ENCODE results near the gene UTP4.
"Not testable (repeated sequence)": the region's sequence is repeated elsewhere in the genome, so short reads cannot be mapped to it uniquely, and the experiment has no call there.

The UTP4 gene

DNA sequence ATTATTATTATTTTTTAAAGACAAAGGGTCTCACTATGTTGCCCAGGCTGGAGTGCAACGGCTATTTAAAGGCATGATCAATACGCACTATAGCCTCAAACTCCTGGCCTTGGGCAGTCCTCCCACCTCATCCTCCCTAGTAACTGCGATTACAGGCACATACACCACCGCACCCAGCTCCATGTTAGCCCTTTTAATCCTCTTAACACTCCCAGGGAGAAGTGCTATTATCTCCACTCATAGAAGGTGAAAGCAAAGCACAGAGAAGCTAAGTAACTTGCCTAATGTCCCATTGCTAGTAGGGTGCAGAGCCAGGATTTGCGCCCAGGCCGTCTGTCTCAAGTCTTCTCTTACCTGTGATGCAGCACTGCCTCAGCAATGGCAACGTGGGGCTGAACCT lies 22.0 kb upstream of the UTP4 start:
- DNase-seq (ENCODE audit: low spot score), result no peak

DNA sequence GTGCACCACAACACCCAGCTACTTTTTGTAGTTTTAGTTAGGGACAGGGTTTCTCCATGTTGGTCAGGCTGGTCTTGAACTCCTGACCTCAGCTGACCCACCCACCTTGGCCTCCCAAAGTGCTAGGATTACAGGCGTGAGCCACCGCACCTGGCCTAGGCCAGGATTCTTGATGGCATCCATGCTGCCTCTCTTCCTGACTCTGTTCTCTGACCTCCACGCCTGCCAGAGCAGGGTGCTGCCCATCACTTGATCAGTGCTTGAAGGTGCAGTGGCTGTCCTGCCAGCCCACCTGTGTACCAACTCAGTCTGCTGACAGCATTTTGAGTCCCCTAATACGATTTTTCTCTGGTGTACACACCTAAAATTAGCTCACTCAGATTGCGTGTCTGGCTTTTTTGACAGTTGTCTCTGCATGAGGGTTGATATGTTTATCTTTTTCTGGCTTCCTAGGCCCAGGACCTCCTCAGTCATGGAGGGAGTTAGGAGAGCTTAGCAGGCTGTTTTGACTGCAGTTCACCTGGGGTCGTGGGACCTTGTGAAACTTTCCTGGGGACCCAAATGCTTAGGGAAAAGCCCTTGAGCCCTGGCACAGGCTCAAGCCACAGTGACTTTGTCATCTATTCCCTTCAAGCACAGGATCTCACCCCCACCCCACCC lies 21.1 kb upstream of the UTP4 start:
- DNase-seq (ENCODE audit: low spot score), result no peak

GRCh38 chr16:69111876-69112230 lies 20.6 kb upstream of the UTP4 start:
- DNase-seq (ENCODE audit: low spot score), result no peak

DNA sequence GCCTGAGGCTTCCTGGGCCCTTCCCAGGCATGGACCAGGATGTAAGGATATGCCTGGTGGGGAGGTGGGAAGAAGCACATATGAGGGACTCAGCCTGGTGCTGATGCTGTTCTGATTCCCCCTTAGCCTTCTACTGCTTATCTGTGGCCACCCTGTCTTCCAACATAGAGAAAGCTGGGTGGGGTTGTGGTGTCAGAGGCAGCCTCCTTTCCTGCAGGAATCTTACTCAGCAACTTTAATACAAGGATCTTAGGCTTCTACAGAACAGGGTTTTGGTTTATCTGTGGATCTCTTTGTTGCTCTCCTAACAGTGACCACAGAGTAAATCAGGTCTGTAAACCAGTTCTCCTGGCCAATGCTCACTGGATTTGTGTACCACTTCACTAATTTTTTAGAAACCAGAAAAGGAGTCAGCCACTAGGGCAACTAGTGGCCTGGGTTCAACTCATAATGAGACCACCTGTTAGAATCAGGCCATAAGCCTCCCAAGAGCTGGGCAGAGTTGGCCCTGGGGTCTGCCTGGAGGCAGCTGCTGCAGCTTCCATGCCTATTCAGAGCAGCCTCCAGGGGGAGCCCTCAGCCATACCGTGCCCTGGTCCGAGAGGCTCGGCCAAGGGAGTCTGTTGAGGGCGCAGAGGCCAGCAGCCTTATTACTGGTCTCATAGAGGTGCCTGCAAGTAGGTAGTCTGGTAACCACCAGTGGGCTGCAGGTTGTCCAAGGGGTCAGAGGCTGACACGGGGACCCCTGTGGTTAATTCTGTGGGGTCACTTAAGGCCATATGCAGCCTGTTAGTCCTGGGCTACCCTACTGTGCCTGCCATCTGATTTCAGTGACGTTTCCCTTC lies 19.9 kb upstream of the UTP4 start:
- DNase-seq (ENCODE audit: low spot score), result peak; percentile 75

DNA sequence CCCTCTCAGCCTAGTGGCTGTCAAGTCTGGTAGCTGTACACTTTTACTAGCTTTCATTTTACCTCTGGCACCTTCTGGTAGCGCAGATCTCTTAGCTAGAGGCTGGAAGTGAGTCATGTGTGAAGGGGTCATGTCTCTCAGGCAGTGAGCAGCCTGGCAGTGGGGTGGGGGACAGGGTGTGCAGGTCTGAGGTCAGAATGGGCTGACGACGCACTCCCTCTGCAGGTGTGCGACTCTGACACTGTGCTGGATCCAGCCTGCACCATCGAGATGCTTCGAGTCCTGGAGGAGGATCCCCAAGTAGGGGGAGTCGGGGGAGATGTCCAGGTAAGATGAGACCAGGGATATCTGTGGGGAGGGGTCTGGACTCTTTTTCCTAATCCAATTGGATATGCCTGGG lies 19.2 kb upstream of the UTP4 start:
- no peak for DNase-seq (ENCODE audit: low spot score)

DNA sequence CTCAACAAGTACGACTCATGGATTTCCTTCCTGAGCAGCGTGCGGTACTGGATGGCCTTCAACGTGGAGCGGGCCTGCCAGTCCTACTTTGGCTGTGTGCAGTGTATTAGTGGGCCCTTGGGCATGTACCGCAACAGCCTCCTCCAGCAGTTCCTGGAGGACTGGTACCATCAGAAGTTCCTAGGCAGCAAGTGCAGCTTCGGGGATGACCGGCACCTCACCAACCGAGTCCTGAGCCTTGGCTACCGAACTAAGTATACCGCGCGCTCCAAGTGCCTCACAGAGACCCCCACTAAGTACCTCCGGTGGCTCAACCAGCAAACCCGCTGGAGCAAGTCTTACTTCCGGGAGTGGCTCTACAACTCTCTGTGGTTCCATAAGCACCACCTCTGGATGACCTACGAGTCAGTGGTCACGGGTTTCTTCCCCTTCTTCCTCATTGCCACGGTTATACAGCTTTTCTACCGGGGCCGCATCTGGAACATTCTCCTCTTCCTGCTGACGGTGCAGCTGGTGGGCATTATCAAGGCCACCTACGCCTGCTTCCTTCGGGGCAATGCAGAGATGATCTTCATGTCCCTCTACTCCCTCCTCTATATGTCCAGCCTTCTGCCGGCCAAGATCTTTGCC lies 18.0 kb upstream of the UTP4 start:
- DNase-seq (ENCODE audit: low spot score), result no peak

DNA sequence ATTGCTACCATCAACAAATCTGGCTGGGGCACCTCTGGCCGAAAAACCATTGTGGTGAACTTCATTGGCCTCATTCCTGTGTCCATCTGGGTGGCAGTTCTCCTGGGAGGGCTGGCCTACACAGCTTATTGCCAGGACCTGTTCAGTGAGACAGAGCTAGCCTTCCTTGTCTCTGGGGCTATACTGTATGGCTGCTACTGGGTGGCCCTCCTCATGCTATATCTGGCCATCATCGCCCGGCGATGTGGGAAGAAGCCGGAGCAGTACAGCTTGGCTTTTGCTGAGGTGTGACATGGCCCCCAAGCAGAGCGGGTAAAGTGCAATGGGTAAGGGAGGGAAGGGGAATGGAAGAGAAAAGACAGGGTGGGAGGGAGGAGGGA lies 17.5 kb upstream of the UTP4 start:
- no peak for DNase-seq (ENCODE audit: low spot score)

DNA sequence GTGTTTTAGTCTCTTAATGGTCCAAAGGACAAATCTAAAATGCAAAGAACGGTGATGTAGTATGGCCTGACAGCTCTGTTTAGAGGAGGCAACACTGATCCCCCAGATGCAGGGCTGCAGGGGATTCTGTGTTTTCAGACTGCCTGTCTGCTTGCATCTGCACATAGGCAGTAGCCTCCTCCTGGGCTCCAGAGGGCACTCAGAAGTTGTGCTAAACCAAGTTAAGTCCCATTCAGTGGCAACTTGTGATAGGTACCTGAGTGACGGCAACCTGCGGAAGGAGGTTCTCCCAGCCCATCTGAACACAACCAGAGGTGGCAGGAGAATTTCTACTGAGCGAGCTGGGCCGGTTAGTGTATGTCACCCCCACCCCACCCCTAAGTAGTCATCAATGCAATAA lies 17.1 kb upstream of the UTP4 start:
- no peak for DNase-seq (ENCODE audit: low spot score)

DNA sequence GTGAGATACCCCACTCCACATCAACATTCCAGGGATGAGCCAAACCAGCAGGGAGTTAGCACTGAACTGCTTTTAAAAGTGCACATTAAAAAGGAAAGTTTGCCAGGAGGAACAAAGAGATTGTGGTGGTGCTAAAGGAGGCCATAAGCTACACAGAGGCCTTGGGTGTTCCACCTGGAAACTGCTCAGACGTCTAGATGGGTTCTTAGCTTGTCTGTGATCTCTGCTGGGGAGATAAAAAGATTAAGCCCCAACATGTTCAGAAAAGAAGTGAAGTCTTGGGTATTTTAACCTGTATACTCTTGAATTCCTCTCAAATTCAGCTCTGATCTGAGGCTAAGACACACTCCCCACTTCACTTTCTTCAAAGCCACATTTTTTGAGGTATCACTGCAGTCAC lies 16.6 kb upstream of the UTP4 start:
- no peak for DNase-seq (ENCODE audit: low spot score)

DNA sequence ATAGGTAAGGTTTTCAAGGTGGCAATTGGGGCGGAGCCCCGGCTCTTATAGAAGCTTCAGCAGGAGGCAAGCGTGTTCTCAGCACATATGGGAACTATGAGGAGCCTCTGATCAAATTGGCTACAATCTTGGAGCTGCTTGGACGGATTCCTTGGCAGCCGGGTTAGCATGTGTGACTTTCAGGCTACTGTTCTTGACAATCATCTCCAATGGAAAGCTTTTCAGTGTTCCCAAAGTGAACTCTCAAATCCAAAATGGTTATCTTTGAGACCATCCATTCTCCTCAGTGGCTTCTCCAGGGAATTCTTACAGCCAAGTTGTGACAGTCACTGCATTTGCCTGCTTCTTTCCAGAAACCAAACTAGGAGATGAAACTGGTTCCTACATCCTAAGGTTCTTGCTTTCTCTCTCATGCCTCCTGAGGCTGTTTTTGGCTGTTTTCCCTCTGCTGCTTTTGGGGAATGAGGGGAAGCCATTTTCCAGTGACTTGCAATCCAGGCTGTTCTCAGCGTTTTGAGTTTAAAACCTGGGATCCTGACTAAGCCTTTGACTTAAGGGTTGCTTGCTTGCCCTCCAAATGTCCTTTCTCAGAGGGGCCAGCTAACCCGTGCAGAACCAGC lies 16.1 kb upstream of the UTP4 start:
- no peak for DNase-seq (ENCODE audit: low spot score)

DNA sequence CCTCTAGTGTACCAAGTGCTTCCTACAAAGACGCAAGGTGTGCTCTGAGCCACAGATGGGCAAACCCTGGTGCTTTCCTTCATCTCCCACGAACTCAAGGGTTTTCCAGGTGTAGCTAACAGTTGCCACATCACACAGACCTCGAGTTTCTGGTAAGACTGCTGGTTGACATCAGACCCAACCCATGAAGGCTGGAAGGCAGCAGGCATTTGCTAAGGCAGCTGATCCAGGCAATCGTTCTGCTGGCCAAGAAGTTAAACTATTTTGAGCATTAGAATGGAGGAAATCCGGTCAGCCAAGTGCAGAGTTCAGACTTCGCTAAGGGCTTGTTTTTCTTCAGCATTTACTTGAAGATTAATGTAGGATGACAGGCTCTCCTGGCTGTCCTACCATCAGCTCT lies 15.5 kb upstream of the UTP4 start:
- DNase-seq (ENCODE audit: low spot score), result no peak

GRCh38 chr16:69118468-69118867 lies 14.0 kb upstream of the UTP4 start:
- DNase-seq (ENCODE audit: low spot score), result no peak

DNA sequence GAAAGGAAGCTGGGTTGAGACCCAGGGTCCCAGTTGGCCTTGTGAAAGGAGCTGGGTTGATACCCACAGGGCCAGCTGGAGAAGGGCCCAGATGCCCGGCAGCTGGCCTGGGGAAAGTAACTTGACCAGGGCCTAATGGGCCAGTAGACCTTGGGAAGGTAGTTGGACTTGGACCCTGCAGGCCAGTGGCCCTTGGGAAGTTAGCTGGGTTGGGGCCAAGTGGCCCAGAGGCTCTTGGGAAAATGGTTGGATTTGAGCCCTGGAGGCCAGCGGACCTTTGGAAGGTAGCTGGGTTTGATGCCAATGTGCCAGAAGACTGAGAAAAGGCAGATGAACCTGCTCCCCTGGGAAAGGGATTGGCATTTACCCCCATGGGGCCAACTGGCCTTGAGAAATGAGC lies 13.5 kb upstream of the UTP4 start:
- no peak for DNase-seq (ENCODE audit: low spot score)

DNA sequence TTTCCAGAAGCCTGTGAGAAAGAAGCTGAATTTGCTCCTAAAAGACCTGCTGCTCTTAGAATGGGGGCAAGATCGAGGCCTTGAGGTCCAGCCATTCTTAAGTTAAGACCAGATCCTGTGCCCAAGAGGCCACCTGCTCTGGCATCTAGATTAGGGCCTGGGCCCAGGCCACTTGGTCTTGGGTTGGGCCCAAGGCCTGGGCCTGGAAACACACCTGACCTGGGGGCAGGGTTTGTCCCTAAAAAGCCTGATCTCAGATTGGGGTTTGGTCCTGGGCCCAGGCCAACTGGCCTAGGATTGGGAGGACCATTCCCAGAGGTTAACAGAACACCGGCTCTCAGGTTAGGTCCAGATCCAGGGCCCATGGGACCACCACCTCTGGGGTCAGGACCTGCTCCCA lies 12.9 kb upstream of the UTP4 start:
- no peak for DNase-seq (ENCODE audit: low spot score)

- DNase-seq (ENCODE audit: low spot score), result no peak
Measured at GRCh38 chr16:69120096-69120664, 12.3 kb upstream of the UTP4 start.

DNA sequence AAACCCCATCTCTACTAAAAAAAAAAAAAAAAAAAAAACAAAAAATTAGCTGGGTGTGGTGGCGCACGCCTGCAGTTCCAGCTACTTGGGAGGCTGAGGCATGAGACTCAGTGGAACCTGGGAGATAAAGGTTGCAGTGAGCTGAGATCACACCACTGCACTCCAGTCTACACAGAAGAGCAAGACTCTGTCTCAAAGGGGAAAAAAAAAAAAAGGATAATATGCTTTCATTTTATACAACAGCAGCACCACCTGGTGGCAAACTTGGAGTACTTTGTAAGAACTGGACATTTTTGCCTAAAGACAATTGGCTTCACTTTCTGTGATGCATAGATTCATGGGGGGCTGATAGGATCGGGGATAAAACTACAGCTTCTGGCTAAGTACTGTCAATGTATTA lies 8.5 kb upstream of the UTP4 start:
- DNase-seq (ENCODE audit: low spot score), result peak; percentile 71

- not testable (repeated sequence) for DNase-seq (ENCODE audit: low spot score)
Measured at GRCh38 chr16:69124406-69124805, 8.0 kb upstream of the UTP4 start.

DNA sequence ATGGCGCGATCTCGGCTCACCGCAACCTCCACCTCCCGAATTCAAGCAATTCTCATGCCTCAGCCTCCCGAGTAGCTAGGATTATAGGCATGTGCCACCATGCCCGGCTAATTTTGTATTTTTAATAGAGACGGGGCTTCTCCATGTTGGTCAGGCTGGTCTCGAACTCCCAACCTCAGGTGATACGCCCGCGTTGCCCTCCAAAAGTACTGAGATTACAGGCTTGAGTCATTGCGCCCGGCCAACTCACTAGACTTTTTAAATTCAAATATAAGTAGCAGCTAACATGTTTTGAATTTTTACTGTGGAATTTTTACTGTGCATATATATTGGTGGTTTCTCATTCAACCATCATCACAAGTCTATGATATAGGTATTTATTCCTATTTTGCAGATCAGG lies 7.5 kb upstream of the UTP4 start:
- DNase-seq (ENCODE audit: low spot score), result not testable (repeated sequence)

DNA sequence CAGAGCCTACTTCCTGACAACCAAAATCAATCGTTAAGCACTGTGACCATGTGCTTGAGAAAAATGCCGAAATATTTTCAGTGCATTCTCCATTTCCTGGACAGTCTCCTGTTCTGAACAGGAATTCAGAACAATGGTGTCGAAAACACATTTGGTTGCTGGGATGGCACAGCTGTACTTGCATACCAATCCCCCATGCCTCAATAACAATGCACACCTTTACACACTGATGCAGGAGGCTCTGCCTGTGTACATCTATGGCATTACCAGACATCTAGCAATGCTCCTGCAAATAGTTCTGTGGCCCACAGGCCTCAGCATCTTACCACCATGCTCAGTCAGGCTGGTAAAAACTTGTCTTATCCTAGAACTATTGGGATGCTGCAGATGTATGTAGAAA lies 6.2 kb upstream of the UTP4 start:
- no peak for DNase-seq (ENCODE audit: low spot score)

DNA sequence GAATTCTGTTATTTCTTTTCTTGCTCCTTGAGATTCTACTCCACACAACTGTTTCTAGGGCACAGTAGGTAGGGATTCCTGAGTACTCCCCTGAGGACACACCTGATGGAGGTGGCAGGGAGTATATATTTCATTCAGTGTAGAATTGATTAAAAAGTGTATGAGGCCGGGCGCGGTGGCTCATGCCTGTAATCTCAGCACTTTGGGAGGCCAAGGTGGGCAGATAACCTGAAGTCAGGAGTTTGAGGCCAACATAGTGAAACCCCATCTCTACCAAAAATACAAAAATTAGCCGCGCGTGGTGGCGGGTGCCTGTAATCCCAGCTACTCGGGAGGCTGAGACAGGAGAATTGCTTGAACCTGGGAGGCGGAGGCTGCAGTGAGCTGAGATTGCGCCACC lies 5.6 kb upstream of the UTP4 start:
- DNase-seq (ENCODE audit: low spot score), result not testable (repeated sequence)

GRCh38 chr16:69127966-69128510 lies 4.4 kb upstream of the UTP4 start:
- DNase-seq (ENCODE audit: low spot score), result no peak

GRCh38 chr16:69130461-69130860 lies 2.0 kb upstream of the UTP4 start:
- no peak for DNase-seq (ENCODE audit: low spot score)
